Measurements from ENCODE around the gene TSPO.

The TSPO gene

GRCh38 chr22:43209523-43209890 is 58.1 kb downstream of the TSPO start:
- TF ChIP-seq TCF12 (IDR thresholded peaks at IDR 0.05; ENCODE audit: low read depth) (no peak), USF1 (IDR thresholded peaks at IDR 0.05) (no peak), EGR1 (IDR thresholded peaks at IDR 0.05) (no peak), MAX (IDR thresholded peaks at IDR 0.05) (no peak), ZBTB7A (IDR thresholded peaks at IDR 0.05; ENCODE audit: low read depth) (no peak), CREB1 (IDR thresholded peaks at IDR 0.05; ENCODE audit: low read depth) (no peak), REST (IDR thresholded peaks at IDR 0.05; ENCODE audit: low read depth) (no peak), RAD21 (IDR thresholded peaks at IDR 0.05; ENCODE audit: low read depth) (no peak), EP300 (IDR thresholded peaks at IDR 0.05; ENCODE audit: borderline replicate concordance) (no peak), TAF1 (IDR thresholded peaks at IDR 0.05; ENCODE audit: low read depth) (no peak), FOXM1 (IDR thresholded peaks at IDR 0.05; ENCODE audit: borderline replicate concordance, low read depth) (no peak)

- TF ChIP-seq FOXM1 (IDR thresholded peaks at IDR 0.05; ENCODE audit: borderline replicate concordance, low read depth) (no peak), CEBPB (IDR thresholded peaks at IDR 0.05) (no peak), MAX (IDR thresholded peaks at IDR 0.05) (no peak), TAF1 (IDR thresholded peaks at IDR 0.05; ENCODE audit: low read depth) (no peak), TEAD4 (IDR thresholded peaks at IDR 0.05) (no peak), ZBTB7A (IDR thresholded peaks at IDR 0.05; ENCODE audit: low read depth) (no peak), TCF12 (IDR thresholded peaks at IDR 0.05; ENCODE audit: low read depth) (no peak), YY1 (IDR thresholded peaks at IDR 0.05; ENCODE audit: low read depth) (no peak), EP300 (IDR thresholded peaks at IDR 0.05; ENCODE audit: borderline replicate concordance) (no peak), REST (IDR thresholded peaks at IDR 0.05; ENCODE audit: low read depth) (no peak), EGR1 (IDR thresholded peaks at IDR 0.05) (no peak), NFIC (IDR thresholded peaks at IDR 0.05) (no peak), RAD21 (IDR thresholded peaks at IDR 0.05; ENCODE audit: low read depth) (no peak), USF1 (IDR thresholded peaks at IDR 0.05) (no peak), CREB1 (IDR thresholded peaks at IDR 0.05; ENCODE audit: low read depth) (no peak)
Measured at GRCh38 chr22:43209971-43210370, 58.6 kb downstream of the TSPO start.

GRCh38 chr22:43210631-43211515 is 59.5 kb downstream of the TSPO start:
- TF ChIP-seq EGR1 (IDR thresholded peaks at IDR 0.05) (no peak), USF1 (IDR thresholded peaks at IDR 0.05) (no peak), CREB1 (IDR thresholded peaks at IDR 0.05; ENCODE audit: low read depth) (no peak), NFIC (IDR thresholded peaks at IDR 0.05) (no peak), MAX (IDR thresholded peaks at IDR 0.05) (no peak), FOXM1 (IDR thresholded peaks at IDR 0.05; ENCODE audit: borderline replicate concordance, low read depth) (no peak), RAD21 (IDR thresholded peaks at IDR 0.05; ENCODE audit: low read depth) (no peak), TEAD4 (IDR thresholded peaks at IDR 0.05) (no peak), EP300 (IDR thresholded peaks at IDR 0.05; ENCODE audit: borderline replicate concordance) (no peak), CEBPB (IDR thresholded peaks at IDR 0.05) (no peak), ZBTB7A (IDR thresholded peaks at IDR 0.05; ENCODE audit: low read depth) (no peak)

- TF ChIP-seq REST (IDR thresholded peaks at IDR 0.05; ENCODE audit: low read depth) = no peak
- TF ChIP-seq TAF1 (IDR thresholded peaks at IDR 0.05; ENCODE audit: low read depth) = no peak
- no peak for TF ChIP-seq EP300 (IDR thresholded peaks at IDR 0.05; ENCODE audit: borderline replicate concordance)
- no peak for TF ChIP-seq USF1 (IDR thresholded peaks at IDR 0.05)
- no peak for TF ChIP-seq MAX (IDR thresholded peaks at IDR 0.05)
- TF ChIP-seq ZBTB7A (IDR thresholded peaks at IDR 0.05; ENCODE audit: low read depth) = no peak
- no peak for TF ChIP-seq TCF12 (IDR thresholded peaks at IDR 0.05; ENCODE audit: low read depth)
- TF ChIP-seq YY1 (IDR thresholded peaks at IDR 0.05; ENCODE audit: low read depth) = no peak
- no peak for TF ChIP-seq CREB1 (IDR thresholded peaks at IDR 0.05; ENCODE audit: low read depth)
- TF ChIP-seq CEBPB (IDR thresholded peaks at IDR 0.05) = no peak
- TF ChIP-seq TEAD4 (IDR thresholded peaks at IDR 0.05) = no peak
- TF ChIP-seq RAD21 (IDR thresholded peaks at IDR 0.05; ENCODE audit: low read depth) = no peak
- no peak for TF ChIP-seq NFIC (IDR thresholded peaks at IDR 0.05)
- no peak for TF ChIP-seq FOXM1 (IDR thresholded peaks at IDR 0.05; ENCODE audit: borderline replicate concordance, low read depth)
- TF ChIP-seq EGR1 (IDR thresholded peaks at IDR 0.05) = no peak
Measured at GRCh38 chr22:43211941-43212433, 60.6 kb downstream of the TSPO start.
